H1 (cell line): Measurements from ENCODE around the gene CELF4. TPM values are rescaled to one million over a fixed set of nuclear protein-coding genes. Genes with fewer than 3 reads are reported as not detected.
A peak's percentile ranks its signal among the peaks of the same experiment; 100 is the strongest.

ENCODE experiments used
- CTCF ChIA-PET: fragments of 300-600 bp; sonication (Branson Sonifier 250); formaldehyde crosslinking; loops from one replicate; lab custom pipeline; 2021; ENCODE audit not compliant: partially characterized antibody; lab: Charles Lee
- POLR2A ChIA-PET: fragments of 300-600 bp; sonication (Branson Sonifier 250); formaldehyde crosslinking; loops from one replicate; lab custom pipeline; 2021; ENCODE audit warnings: inconsistent platforms; ENCODE audit not compliant: partially characterized antibody; lab: Charles Lee
- DNase-seq, 2 experiments: peaks; one replicate each; pipeline versions ENCODE4 v3.0.0 to v3.0.0-alpha.2; 2010 to 2022; ENCODE audit warnings: low spot score in 2 of 2, low read depth in 1 of 2, mixed read lengths in 1 of 2
- FAIRE-seq: peaks from 2 replicates; lab custom pipeline; 2011; peaks lifted over from hg19 to GRCh38; lab: Jason Lieb, UNC
- H2AFZ ChIP-seq: 2 replicates; pipeline ENCODE4 v1.8.1; 2012; ENCODE audit warnings: low read length, inconsistent platforms
- H2AK5ac ChIP-seq: 2 replicates; pipeline ENCODE4 v1.6.1; 2013; ENCODE audit warnings: low read depth, low read length
- H2BK120ac ChIP-seq: replicated peaks from 2 replicates; pipeline ENCODE3; 2013; ENCODE audit warnings: low read depth, low read length, inconsistent platforms
- H2BK12ac ChIP-seq: 2 replicates; pipeline ENCODE4 v1.6.1; 2013; ENCODE audit warnings: low read depth, low read length
- H2BK15ac ChIP-seq: 2 replicates; pipeline ENCODE4 v1.6.1; 2013; ENCODE audit warnings: low read length
- H2BK20ac ChIP-seq: 2 replicates; pipeline ENCODE4 v1.6.1; 2013; ENCODE audit warnings: low read length
- H2BK5ac ChIP-seq: 2 replicates; pipeline ENCODE4 v1.6.1; 2013; ENCODE audit warnings: low read depth, low read length
- H3K14ac ChIP-seq: 2 replicates; pipeline ENCODE4 v1.6.1; 2013; ENCODE audit warnings: inconsistent platforms; ENCODE audit not compliant: insufficient read length
- H3K18ac ChIP-seq: 2 replicates; pipeline ENCODE4 v1.6.1; 2013; ENCODE audit warnings: low read length; ENCODE audit errors: extremely low read depth
- H3K23ac ChIP-seq: 2 replicates; pipeline ENCODE4 v1.6.1; 2013; ENCODE audit warnings: inconsistent platforms; ENCODE audit not compliant: insufficient read length
- H3K23me2 ChIP-seq: 2 replicates; pipeline ENCODE4 v1.6.1; 2013; ENCODE audit warnings: low read depth, low read length
- H3K27ac ChIP-seq: 2 replicates; pipeline ENCODE4 v1.6.1; 2011; ENCODE audit warnings: low read depth, low read length, inconsistent platforms
- H3K27me3 ChIP-seq, 4 experiments: replicated peaks in 1 of 4; 1 replicate in 1 of 4; 2 replicates in 3 of 4; pipeline versions ENCODE4 v1.6.1 to v1.8.1; 2011 to 2013; ENCODE audit warnings: low read length in 3 of 4, mild to moderate bottlenecking in 3 of 4, inconsistent platforms in 2 of 4, mixed read lengths in 2 of 4, moderate library complexity in 1 of 4; ENCODE audit not compliant: control insufficient read depth in 3 of 4, insufficient read depth in 3 of 4; ENCODE audit errors: extremely low read depth in 1 of 4
- H3K36me3 ChIP-seq, 4 experiments: 2 replicates each; pipeline versions ENCODE4 v1.6.1 to v1.8.1; 2011 to 2013; ENCODE audit warnings: mild to moderate bottlenecking in 4 of 4, low read length in 3 of 4, moderate library complexity in 2 of 4, control low read depth in 1 of 4, inconsistent platforms in 1 of 4; ENCODE audit not compliant: insufficient read depth in 4 of 4, control insufficient read depth in 2 of 4
- H3K4ac ChIP-seq: replicated peaks from 2 replicates; pipeline ENCODE3; 2013; ENCODE audit warnings: low read length, low read depth, mixed read lengths, inconsistent platforms; ENCODE audit not compliant: insufficient read length
- H3K4me1 ChIP-seq, 4 experiments: replicated peaks in 1 of 4; 1 replicate in 1 of 4; 2 replicates in 3 of 4; pipeline versions ENCODE4 v1.6.1 to v1.8.1; 2011 to 2013; ENCODE audit warnings: low read length in 3 of 4, inconsistent platforms in 2 of 4, mixed read lengths in 1 of 4; ENCODE audit not compliant: insufficient read depth in 4 of 4, control insufficient read depth in 3 of 4
- H3K4me2 ChIP-seq, 2 experiments: 2 replicates each; pipeline versions ENCODE4 v1.6.1 to v1.8.1; 2011 to 2013; ENCODE audit warnings: low read depth in 2 of 2, low read length in 2 of 2, control low read depth in 1 of 2, inconsistent platforms in 1 of 2, mild to moderate bottlenecking in 1 of 2; ENCODE audit not compliant: insufficient read depth in 1 of 2
- H3K4me3 ChIP-seq, 4 experiments: fragments of 200-600, 300-600 bp in 1 of 4; sonication (generic), shearing (Covaris generic), sonication (Bioruptor Twin) in 1 of 4; 2 replicates each; pipeline versions ENCODE4 v1.5.1 to v1.8.1; 2011 to 2016; ENCODE audit warnings: low read length in 4 of 4, low read depth in 3 of 4, control low read depth in 2 of 4, inconsistent platforms in 2 of 4, mild to moderate bottlenecking in 2 of 4, mixed read lengths in 1 of 4, moderate library complexity in 1 of 4; ENCODE audit not compliant: insufficient read depth in 2 of 4; ENCODE audit errors: extremely low read depth in 1 of 4
- H3K56ac ChIP-seq: replicated peaks from 2 replicates; pipeline ENCODE3; 2013; ENCODE audit warnings: low read depth, mild to moderate bottlenecking, mixed read lengths, low read length, inconsistent platforms; ENCODE audit not compliant: insufficient read length
- H3K79me1 ChIP-seq: 2 replicates; pipeline ENCODE4 v1.6.1; 2013; ENCODE audit warnings: low read depth, low read length, control low read depth
- H3K79me2 ChIP-seq, 2 experiments: 2 replicates each; pipeline versions ENCODE4 v1.6.1 to v1.8.1; 2012 to 2013; ENCODE audit warnings: low read length in 2 of 2, mild to moderate bottlenecking in 2 of 2, inconsistent platforms in 1 of 2; ENCODE audit not compliant: insufficient read depth in 2 of 2, control insufficient read depth in 1 of 2
- H3K9ac ChIP-seq, 4 experiments: replicated peaks in 1 of 4; 1 replicate in 1 of 4; 2 replicates in 3 of 4; pipeline versions ENCODE4 v1.6.1 to v1.8.1; 2011 to 2013; ENCODE audit warnings: low read depth in 3 of 4, low read length in 3 of 4, control low read depth in 2 of 4, mild to moderate bottlenecking in 2 of 4, moderate library complexity in 2 of 4, inconsistent platforms in 1 of 4; ENCODE audit errors: extremely low read depth in 1 of 4
- H3K9me3 ChIP-seq, 2 experiments: 2 replicates each; pipeline versions ENCODE4 v1.6.1 to v1.8.1; 2012 to 2013; ENCODE audit warnings: mild to moderate bottlenecking in 2 of 2, moderate library complexity in 2 of 2, control low read depth in 1 of 2, inconsistent platforms in 1 of 2, low read depth in 1 of 2, low read length in 1 of 2, mixed read lengths in 1 of 2; ENCODE audit not compliant: insufficient read depth in 2 of 2
- H4K20me1 ChIP-seq, 2 experiments: replicated peaks in 1 of 2; 2 replicates each; pipeline versions ENCODE3 to v1.8.1; 2011 to 2013; ENCODE audit warnings: inconsistent platforms in 2 of 2, low read length in 2 of 2, mild to moderate bottlenecking in 1 of 2; ENCODE audit not compliant: insufficient read depth in 2 of 2, control insufficient read depth in 1 of 2
- H4K5ac ChIP-seq: 2 replicates; pipeline ENCODE4 v1.6.1; 2013; ENCODE audit warnings: low read length, low read depth, mixed read lengths, inconsistent platforms; ENCODE audit not compliant: insufficient read length
- H4K8ac ChIP-seq: 2 replicates; pipeline ENCODE4 v1.8.0; 2013; ENCODE audit warnings: mild to moderate bottlenecking, moderate library complexity, low read length, inconsistent platforms; ENCODE audit not compliant: insufficient read depth; ENCODE audit errors: extremely low read depth
- H4K91ac ChIP-seq: replicated peaks from 2 replicates; pipeline ENCODE3; 2013; ENCODE audit warnings: low read length, mixed read lengths, inconsistent platforms; ENCODE audit not compliant: insufficient read length
- ASH2L ChIP-seq: fragments of 200-600, 300-600 bp; sonication (generic); IDR thresholded peaks from one replicate; pipeline ENCODE4 v1.7.1; 2017; ENCODE audit warnings: low read length
- GABPA ChIP-seq: IDR thresholded peaks from 2 replicates; pipeline ENCODE4 v1.6.1; 2011; ENCODE audit warnings: mild to moderate bottlenecking, low read length, moderate library complexity, borderline replicate concordance; ENCODE audit not compliant: insufficient read depth
- JUND ChIP-seq: IDR thresholded peaks from 2 replicates; pipeline ENCODE4 v1.6.1; 2011; ENCODE audit warnings: mild to moderate bottlenecking, improper control_type of control experiment, low read length
- KDM4A ChIP-seq: IDR thresholded peaks from one replicate; pipeline ENCODE4 v1.7.1; 2012; ENCODE audit warnings: low read depth, mild to moderate bottlenecking, moderate library complexity, low read length, inconsistent platforms; ENCODE audit not compliant: severe bottlenecking
- NANOG ChIP-seq: IDR thresholded peaks from 2 replicates; pipeline ENCODE4 v1.6.1; 2011; ENCODE audit warnings: low read length, low read depth, mild to moderate bottlenecking, inconsistent platforms; ENCODE audit not compliant: insufficient read depth, poor library complexity, severe bottlenecking
- POLR2A ChIP-seq, 2 experiments: IDR thresholded peaks; 1 replicate in 1 of 2; 2 replicates in 1 of 2; pipeline ENCODE4 v1.6.1; 2011; ENCODE audit warnings: low read depth in 2 of 2, low read length in 2 of 2, mild to moderate bottlenecking in 2 of 2; ENCODE audit errors: control extremely low read depth in 1 of 2
- SIN3A ChIP-seq, 2 experiments: IDR thresholded peaks in 1 of 2; conservative IDR thresholded peaks in 1 of 2; 2 replicates each; pipeline ENCODE4 v1.6.1; 2011 to 2012; ENCODE audit warnings: low read length in 2 of 2, improper control_type of control experiment in 1 of 2, low read depth in 1 of 2, mild to moderate bottlenecking in 1 of 2
- SIRT6 ChIP-seq: IDR thresholded peaks from one replicate; pipeline ENCODE4 v1.7.1; 2012; ENCODE audit warnings: low read length, inconsistent platforms
- TAF7 ChIP-seq: optimal IDR thresholded peaks from 2 replicates; pipeline ENCODE3; 2011; ENCODE audit warnings: low read depth, mild to moderate bottlenecking, inconsistent platforms, low read length, moderate library complexity, borderline replicate concordance
- TEAD4 ChIP-seq: IDR thresholded peaks from 2 replicates; pipeline ENCODE4 v1.6.1; 2012; ENCODE audit warnings: low read depth, low read length, inconsistent platforms, mixed read lengths
- WGBS, 2 experiments: shearing (Covaris generic) in 1 of 2; methylation state at CpG; one replicate each; pipeline versions ENCODE4 v1.1.6 to v1.1.7; 2013 to 2015; ENCODE audit warnings: low lambda C conversion rate in 2 of 2, mixed read lengths in 2 of 2, inconsistent platforms in 1 of 2, low coverage in 1 of 2, missing lambda C conversion rate in 1 of 2; ENCODE audit not compliant: insufficient replicate concordance in 2 of 2, insufficient coverage in 1 of 2, insufficient read length in 1 of 2; ENCODE audit errors: extremely low coverage in 1 of 2, missing lambda C conversion rate in 1 of 2; 5-methylcytosine and 5-hydroxymethylcytosine counted together
- polyA plus RNA-seq, 7 experiments: library from polyadenylated mRNA; depleted of rRNA in 3 of 7; stranded (reverse) in 5 of 7; unstranded in 2 of 7; fragments of >200 nt in 5 of 7; fragments of 200-250 nt in 2 of 7; gene quantifications; 1 replicate in 5 of 7; 2 replicates in 1 of 7; 4 replicates in 1 of 7; pipeline versions ENCODE4 v1.2.1 to v1.2.3, GENCODE V29; 2011 to 2013; ENCODE audit warnings: missing spikeins in 2 of 7, mixed read lengths in 2 of 7
- total RNA-seq: library from RNA; stranded (reverse); fragmentation: NEBNext Ultra II Directional; extraction: Animal tissue kit (Norgen Biotek cat#: 25700); gene quantifications from 2 replicates; pipeline ENCODE4 v1.2.1, GENCODE V29; 2021

The CELF4 gene
- total and polyA plus RNA-seq, 2 of the 8 experiments (the other 6 are each of a cell fraction or from before 2014, with no cell fraction given) = 1.6 to 3.4 TPM

- no peak overlapping the region for H4K5ac ChIP-seq
- H2BK5ac ChIP-seq = no peak overlapping the region
- H2BK12ac ChIP-seq = no peak overlapping the region
- FAIRE-seq (no peak), DNase-seq (peak in 1 of 2 experiments; percentile 36)
- no peak overlapping the region for H4K91ac ChIP-seq
- H3K79me2 ChIP-seq = no peaks in the 10 kb centered on the region
- no peak overlapping the region for H3K23ac ChIP-seq
- 5% methylated on average over 17 of the region's 17 CpGs; no CpG with 5 or more reads in 1 of the 2 experiments for WGBS, 2 experiments
- no peak overlapping the region for H3K18ac ChIP-seq
- H3K4ac ChIP-seq = no peak overlapping the region
- no peak overlapping the region for H2AFZ ChIP-seq
- no peak overlapping the region for H3K56ac ChIP-seq
- no peak overlapping the region for H3K9ac ChIP-seq
- H4K8ac ChIP-seq = no peak overlapping the region
- H3K36me3 ChIP-seq = no peaks in the 10 kb centered on the region
- no peaks in the 10 kb centered on the region for H4K20me1 ChIP-seq
- no peaks in the 10 kb centered on the region for H3K79me1 ChIP-seq
- no peaks in the 10 kb centered on the region for H3K9me3 ChIP-seq
- peaks cover 4% of the 10 kb centered on the region for H3K23me2 ChIP-seq
- CTCF ChIA-PET = interaction anchor here (0.8 to 9.8 kb wide), 30 partner anchors 9 to 190 kb away, joined by 3 to 93 read pairs (median 4); no protein-coding TSS in a partner anchor
- TF ChIP-seq TEAD4 (no peak), JUND (peak; percentile 60; the same call in 1 of the 2 replicates), KDM4A (peak; percentile 32), GABPA (no peak), NANOG (no peak), ASH2L (peak; percentile 44), POLR2A (IDR thresholded peaks at IDR 0.05; ENCODE audit: control extremely low read depth in 1 of 2, low read depth in 2 of 2, low read length in 2 of 2) (peak; percentile 32 to 55; a peak in 2 of 3 replicates), SIN3A (conservative IDR thresholded peaks at IDR 0.05 in 1 of 2, IDR thresholded peaks at IDR 0.05 in 1 of 2; ENCODE audit: low read depth in 1 of 2, low read length in 2 of 2) (no peak), SIRT6 (no peak), TAF7 (peak; percentile 94)
- H3K27ac ChIP-seq = no peak overlapping the region
- peak overlapping the region in 3 of 4 experiments; percentile 26 to 60 (median 38); a peak in 4 of 8 replicates for H3K4me3 ChIP-seq
- no peak overlapping the region for H2BK20ac ChIP-seq
- H3K27me3 ChIP-seq = peaks cover 0 to 34% (median 24%) of the 10 kb centered on the region in 4 experiments; a peak in 6 of 7 replicates
- peak overlapping the region; percentile 77 to 84 for H3K4me2 ChIP-seq
- no peak overlapping the region for H2AK5ac ChIP-seq
- POLR2A ChIA-PET = interaction anchor here (0.6 to 1.8 kb wide), 14 partner anchors 9 to 45 kb away, joined by 3 to 6 read pairs (median 3); no protein-coding TSS in a partner anchor
- no peak overlapping the region for H3K14ac ChIP-seq
- no peak overlapping the region for H2BK120ac ChIP-seq
- no peak overlapping the region for H2BK15ac ChIP-seq
- peaks cover 3 to 26% (median 14%) of the 10 kb centered on the region in 4 experiments for H3K4me1 ChIP-seq
Measured at GRCh38 chr18:37483984-37484819, 81.4 kb downstream of the CELF4 start.
